Activated T-helper 9 cell treated with anti-CD3 and anti-CD28 coated beads, Interleukin-2, amount 50 U/mL, for 16 hours (primary cell): ENCODE results near the gene LPP.

Experiments
- DNase-seq: peaks from one replicate; pipeline ENCODE4 v3.0.0-alpha.2; 2020; ENCODE audit warnings: low read depth

LPP gene

DNA sequence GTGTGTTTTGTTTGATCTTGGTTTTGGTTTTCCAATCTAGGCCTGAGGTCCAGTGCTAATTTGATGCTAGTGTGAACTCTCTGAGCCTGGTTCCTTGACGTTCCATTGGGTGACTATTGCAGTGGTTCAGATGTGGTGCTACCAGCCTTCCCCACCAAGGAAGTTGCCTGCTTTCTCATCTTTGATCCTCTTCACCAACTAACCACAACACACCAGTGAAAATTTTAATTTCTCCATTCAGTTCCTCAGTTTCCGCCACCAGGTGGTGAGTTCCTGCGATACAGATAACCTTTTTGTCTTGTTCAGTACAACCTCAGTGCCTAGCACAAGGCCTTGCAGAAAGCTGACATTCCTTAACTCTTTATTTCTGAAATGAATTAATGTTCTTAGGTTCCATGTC is 680.4 kb downstream of the LPP start:
- no peak for DNase-seq

DNA sequence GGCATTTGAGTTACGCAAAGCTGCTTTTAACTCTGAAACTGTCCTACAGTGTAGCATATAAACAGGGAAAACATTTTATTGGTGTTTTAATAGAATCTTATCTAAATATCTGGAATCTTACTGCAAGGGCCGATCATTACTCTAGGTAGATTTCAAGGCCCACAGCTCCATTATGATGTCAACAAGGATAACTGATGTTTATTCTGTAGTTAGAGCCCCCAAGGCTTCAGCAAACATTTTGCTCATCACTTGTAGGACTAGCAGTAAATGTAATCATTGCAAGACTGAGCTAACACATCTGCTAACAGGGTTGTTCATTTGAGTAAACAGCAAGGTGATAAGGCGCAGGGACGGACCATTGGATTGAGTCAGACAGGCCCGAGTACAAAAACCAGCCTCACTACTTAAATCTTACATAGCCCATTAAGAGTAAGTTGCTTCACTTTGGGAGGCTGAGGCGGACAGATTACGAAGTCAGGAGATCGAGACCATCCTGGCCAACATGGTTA is 685.3 kb downstream of the LPP start:
- DNase-seq, result no peak

DNA sequence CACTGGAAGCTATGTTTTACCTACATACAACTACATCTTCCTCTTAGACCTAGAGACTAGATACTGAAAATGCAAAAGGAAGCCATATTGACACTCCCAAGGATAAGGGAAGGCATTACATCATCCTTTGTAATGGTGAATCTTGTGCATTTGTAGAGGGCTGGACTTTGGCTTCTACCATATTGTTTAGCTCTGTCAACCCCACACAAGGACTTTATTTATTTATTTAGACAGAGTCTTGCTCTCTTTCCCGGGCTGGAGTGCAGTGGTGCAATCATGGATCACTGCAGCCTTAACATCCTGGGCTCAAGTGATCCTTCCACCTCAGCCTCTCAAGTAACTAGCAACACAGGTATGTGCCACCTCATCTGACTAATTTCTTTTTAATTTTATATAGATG is 686.3 kb downstream of the LPP start:
- no peak for DNase-seq

DNA sequence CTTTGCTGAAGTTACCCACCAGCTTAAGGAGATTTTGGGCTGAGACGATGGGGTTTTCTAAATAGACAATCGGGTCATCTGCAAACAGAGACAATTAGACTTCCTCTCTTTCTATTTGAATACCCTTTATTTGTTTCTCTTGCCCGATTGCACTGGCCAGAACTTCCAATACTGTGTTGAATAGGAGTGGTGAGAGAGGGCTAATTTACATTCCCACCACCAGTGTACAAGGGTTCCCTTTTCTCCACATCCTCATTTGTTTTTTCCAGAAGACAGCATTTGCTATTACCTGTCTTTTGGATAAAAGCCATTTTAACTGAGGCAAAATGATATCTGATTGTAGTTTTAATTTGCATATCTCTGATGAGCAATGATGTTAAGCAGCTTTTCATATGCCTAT is 687.9 kb downstream of the LPP start:
- no peak for DNase-seq

DNA sequence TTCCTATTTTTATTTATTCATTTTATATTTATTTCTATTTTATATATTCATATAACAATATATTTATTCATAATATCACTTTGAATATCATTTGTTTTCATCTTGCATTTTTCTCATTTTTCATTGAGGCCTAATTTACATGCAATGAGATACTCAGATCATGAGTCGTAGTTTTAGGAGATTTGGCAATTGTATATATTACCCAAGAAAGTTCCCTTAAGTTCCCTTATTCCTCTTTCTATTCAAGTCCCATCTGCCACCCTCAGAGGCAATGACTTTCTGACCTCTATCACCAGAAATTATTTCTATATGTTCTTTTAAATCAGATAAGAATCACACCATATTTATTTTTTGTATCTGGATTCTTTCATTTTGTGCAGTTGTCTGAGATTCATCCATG is 688.7 kb downstream of the LPP start:
- DNase-seq, result no peak

DNA sequence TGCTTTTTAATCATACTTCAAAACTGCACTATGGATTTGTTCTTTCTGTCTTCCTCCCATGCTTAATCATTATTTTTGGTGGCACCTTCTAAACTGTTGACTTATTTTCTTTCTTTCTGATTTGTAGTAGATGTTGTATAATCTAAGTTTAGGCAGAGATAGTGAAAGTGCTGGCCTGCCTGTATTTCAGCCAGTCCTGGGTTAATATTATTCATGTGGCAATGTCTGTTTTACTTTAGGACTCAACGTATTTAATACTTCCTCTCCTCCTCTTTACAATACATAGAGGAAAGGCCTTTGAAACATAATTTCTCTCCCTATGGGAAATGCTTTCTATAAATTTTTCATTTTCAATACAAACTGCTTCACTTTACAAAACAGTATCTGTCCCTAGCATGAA is 690.1 kb downstream of the LPP start:
- no peak for DNase-seq

DNA sequence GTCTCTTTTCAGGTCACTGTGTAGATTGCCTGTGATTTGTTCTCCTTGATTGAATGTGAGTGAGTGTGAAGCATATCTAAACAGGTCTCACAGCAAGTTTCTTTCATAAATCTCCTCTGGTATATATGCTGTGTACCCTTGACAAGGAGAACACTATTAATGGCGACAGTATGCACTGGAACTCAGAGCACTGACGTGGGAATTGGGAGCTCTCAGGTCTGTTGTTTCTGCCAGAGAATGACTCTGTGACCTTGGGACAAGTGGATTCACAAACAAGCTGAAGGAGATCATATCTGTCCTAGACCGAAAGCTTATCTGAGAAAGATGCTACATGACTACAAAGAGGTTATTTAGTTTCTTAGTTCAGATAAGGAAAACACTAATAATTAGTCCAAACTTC is 691.6 kb downstream of the LPP start:
- DNase-seq, result no peak

DNA sequence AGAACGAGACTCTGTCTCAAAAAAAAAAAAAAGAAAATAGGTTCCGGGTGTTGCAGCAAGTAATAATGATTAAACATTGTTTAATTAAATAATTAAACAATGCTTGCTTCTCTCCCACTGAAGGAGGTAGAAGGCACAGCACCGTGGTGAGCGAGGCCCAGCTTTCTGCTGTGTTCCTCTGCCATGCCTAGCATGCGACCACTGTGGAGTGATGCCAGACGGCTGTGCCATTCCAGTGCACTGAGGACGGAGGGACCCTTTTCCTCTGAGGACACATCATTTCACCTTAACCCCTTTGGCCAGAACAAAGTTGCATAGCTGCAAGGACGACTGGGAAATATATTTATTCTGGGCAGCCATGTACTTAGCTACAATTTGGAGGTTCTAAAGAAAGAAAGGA is 695.0 kb downstream of the LPP start:
- DNase-seq, result no peak

DNA sequence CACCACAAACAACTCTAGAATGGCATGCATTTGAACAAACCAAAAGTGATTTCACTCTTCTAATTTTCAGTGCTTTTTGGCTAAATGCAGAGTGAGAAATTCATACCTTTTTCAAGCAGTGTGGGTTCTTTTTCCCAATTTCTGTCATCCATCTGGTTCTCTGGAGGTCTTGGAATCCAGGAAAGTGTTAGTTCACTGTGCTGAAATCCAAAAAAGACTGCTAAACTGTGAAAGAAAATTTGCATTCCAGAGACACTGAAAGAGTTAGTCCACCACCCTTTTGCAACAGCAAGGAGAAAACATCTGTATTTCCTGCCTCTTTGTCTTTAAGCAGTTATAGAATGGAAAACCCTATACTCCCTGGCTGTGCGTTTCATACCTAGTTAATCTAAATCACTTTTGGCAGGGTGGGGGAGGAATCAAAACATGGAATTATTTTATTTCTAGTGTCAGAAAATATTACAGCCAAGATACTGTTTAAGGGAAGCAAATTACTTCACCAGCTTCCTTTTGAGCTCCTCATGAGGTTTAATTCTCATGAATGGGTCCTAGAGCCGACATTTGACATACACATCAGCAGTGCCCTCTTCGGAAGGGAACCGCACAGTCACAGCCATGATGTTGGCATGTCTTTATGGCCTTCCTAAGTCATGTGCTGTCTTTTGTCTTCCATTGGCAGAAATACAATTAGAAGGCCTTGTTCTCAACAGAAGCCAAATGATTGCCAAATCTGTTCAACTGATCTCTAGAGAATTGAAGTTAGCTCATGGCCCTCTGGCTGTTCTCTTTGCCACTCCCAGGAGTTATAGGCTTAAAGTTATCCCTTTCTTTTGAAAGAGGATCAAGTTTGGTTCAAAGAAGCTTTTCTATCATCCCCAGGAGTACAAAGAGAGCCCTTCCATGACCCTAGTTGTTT is 700.2 kb downstream of the LPP start:
- DNase-seq, result no peak

DNA sequence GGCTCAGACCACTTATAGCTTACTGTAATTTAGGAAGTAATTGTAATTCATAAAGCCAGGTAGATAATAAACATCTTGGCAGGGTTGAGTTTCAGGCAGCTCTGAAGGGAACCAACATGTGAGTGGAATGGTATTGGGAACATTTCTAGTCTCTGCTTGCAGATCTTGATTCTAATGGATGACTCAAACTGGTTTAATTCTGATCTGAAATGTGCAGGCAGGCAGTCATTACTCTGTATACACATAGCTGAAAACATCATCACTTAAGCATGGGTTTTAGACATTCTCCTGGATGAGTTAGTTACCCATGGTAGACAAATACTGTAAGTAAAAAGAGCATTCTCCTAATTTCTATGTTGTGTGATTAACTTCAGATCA is 700.8 kb downstream of the LPP start:
- no peak for DNase-seq

DNA sequence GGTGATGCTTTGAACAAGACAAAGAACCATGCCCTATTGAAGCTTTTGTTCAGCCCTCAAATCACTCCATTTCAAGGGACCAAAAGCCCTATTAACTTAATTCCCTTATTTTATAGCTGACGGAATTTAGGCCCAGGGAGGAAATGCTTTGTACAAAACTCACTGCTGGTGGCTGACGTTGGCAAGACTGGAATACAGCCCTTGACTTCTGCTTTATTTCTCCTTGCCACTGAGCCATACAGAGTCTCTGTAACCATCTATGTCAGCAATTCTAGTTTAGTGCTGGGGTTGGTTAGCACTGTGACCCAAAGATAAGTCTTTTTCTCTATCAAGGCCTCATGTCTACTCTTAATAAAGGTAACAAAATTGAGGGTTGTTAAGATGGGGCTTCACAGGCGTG is 701.7 kb downstream of the LPP start:
- no peak for DNase-seq

DNA sequence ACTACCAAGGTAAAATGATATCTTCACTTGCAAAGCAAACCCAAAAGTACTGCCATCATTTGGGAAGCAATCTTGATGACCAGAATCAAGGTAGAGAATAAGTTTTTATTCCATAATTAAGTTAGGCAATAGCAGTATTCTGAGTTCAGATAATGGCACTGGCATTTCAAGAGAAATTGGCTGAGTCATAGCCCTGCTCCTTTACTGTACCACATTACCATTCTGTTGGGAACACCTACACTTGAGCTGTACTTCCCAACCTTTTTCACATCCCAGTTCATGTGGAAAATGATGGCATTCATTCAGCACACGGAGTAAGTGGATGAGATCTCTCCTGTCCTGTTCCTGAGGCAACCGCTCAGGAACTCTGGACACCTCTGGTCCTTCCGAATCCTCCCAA is 706.2 kb downstream of the LPP start:
- no peak for DNase-seq

DNA sequence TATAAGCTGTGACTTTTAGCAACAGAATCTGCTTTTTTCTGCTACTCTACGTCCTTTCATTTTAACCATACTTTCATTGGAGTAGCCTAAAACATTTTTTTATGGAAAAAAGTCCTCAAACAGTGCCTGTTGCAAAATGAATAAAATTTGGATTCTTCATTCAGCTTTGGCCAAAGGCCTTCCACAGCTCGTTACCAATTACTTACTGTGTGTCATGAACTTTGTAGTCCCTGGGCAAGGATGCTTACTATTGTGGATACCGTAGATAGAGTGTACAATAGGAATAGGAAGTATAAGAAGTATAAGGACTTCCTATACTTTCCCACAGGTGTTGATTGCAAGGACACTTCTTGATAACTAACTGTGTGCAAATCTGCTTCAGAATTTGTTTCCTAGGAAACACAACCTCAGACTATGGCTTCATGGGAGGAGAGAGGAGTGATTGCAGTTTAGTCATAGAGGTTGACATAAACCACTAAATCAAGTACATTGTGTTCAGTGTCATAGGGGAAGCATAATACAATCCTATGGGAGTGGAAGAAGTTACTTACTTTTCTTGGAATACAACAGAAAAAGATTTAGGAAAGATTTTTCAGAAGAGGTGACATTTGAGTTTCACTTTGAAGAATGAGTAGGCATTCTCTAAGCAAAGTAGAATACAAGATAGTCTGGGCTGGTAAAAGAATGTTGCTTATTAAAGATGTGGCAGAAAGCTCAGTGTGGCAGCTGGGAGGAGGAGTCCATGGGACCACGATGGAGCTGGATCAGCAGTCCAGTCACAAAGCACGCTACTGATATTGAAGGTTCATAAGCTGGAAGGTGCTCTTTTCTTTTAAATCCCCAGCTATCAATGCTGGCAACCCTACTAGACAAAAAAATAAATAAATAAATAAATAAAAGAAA is 708.1 kb downstream of the LPP start:
- no peak for DNase-seq

DNA sequence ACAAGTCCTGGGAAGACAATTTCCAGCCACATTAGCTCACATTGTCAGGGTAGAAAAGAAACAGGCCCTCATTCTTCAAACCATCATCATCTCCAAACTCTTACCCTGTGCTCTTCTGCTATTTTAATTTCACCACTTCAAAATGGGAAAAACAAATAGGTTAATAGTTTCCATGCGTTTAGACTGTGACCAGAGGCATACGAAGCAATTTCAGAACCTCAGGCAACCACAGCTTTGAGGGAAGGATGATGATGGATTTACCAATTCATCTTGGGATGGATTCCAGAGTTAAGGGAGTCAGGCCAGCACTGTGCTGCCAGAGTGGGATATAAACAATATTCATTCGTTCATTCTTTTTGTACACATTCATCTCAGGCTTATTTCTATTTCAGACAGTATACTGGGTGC is 710.0 kb downstream of the LPP start:
- DNase-seq, result no peak

DNA sequence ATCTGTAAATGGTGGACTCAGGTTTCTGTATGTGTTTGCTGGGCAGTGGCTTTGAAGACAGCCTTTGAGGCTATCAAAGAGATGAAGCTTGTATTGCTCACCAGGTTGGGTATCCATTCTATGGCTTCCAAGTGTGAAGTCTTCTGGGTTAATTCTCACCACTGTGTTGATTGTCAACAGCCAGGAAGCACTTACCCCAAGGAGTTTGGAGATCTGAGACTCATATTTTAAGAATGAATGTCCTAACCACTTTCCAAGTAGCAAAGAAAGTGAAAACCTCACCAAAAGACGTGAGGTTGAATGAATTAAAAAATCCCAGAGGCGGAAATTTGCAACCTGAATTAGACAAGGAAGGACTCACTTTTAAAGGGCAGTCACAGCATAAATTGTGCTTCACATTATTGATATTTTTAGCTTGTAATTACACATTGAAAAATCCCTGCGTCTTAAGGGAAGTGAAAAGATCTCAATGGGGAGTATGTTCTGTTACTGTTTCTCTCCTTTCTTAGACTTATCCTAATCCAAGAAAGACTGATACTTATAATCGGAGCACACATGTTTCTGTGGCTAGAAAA is 713.8 kb downstream of the LPP start:
- no peak for DNase-seq

DNA sequence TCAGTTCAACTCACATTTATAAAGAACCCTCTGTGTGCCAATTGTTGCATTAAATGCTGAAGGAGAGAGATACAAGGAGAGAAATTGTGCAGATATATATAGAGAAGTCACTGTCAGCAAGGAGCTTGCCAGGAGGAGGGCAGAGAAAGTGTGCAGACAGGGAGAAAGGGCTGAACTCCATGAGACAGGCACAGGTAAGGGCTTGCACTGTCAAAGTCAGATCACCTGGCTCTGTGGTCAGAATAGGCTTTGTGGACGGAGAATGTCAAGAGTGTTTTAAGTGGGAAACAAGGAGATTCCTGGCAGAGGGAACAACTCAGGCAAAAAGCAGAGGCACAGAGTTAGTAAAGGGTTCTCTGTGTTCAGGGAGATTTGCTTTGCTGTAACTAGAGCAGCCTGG is 714.8 kb downstream of the LPP start:
- no peak for DNase-seq

DNA sequence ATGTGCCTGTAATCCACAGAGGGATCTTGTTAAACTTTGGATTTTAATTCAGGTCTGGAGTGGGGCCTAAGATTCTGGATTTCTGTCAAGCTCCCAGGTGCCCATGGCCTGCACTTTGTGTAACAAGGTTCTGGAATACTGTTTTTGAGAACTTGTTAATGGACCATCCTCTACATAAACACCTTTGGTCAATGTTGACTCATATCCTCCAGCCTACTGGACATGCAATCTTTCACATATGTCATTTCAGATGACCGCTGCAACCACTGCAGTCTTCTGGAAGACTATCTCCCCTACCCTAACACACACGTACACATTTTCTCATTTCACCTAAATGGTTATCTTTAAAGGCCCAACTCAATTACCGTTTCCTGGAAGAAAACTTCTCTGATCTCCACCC is 715.7 kb downstream of the LPP start:
- DNase-seq, result no peak

DNA sequence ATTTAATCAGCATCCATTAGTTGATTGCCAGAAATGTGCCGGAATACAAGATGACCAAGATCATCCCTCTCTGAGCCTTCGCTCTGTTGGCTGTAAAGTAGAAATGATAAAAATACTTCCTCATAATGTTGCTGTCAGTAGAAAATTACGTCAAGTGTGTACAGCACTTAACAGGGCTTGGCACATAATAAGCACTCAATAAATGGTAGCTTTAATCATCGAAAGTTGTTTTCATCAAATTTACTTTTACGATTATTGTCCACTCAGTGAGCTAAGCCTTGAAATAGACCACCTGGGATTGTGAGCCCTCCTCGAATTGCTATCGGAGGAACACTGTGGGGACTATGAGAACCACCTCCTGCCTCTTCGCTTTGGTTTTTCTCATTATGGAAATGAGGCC is 716.5 kb downstream of the LPP start:
- DNase-seq, result no peak

DNA sequence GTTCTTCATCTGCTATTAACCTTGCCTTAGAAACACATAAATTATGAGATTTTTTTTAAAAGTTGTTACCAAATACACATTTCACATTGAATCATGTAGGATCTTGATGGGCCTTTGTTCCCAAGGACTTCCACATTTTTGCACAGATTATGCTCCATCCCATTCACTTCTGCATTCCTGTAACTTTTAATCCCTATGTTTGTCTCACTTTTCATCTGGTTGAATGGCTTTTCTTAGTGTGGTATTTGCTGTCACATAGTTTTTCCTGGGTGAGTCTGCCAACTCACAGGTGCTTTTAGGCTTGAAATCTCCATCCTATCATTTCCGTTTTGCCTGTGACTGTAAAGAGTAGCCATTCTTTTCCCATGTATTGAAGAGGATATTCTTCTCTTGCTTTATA is 720.6 kb downstream of the LPP start:
- no peak for DNase-seq

DNA sequence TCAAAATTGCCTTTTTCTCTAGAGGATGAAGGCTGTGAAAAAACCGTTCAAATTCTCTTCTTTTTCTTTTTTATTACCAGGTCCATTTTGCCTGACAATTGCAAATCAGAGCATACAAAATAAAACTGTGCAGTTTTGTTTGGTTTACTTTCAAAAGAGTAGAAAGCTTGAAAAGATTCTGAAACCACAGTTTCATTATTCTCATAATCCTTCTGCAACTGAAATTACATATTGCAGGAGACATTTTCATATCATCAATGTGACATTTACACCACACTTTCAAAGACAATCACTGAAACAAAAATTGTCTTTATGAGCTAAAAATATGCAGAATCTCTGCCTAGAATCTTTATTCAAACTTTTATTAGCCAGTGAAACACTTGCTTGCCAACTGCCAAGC is 721.5 kb downstream of the LPP start:
- no peak for DNase-seq

DNA sequence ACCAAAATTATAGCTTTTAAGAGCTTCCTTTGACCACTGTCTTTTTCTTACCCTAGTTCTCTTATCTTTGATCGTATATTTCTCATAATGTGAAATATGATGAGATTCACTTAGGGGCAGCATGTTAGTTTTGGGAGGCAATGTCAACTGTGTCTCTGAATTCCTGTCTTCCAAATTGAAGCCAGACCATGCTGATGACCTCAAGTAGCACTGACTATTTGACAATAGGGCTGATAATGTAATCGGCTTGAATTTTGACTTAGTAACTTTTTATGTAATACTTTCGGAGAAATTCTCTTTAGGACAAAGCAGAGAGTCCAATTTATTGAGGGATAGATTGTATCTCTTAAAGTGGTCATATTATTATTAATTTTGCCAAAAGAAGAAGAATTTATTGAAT is 722.4 kb downstream of the LPP start:
- DNase-seq, result no peak

DNA sequence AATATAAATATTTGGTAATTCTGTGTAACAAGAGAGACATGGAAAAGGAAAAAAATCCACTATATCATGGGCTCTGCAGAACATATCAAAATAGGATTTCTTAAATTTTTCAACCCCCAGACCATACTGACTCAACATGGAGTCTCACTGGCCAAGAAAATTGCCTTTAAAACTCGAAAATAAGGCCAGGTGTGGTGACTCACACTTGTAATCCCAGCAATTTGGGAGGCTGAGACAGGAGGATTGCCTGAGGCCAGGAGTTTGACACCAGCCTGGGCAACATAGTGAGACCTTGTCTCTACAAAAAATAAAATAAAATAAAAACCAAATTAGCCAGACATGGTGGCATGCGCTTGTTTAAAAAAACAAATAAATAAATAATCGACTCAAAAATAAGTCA is 723.4 kb downstream of the LPP start:
- DNase-seq, result no peak

DNA sequence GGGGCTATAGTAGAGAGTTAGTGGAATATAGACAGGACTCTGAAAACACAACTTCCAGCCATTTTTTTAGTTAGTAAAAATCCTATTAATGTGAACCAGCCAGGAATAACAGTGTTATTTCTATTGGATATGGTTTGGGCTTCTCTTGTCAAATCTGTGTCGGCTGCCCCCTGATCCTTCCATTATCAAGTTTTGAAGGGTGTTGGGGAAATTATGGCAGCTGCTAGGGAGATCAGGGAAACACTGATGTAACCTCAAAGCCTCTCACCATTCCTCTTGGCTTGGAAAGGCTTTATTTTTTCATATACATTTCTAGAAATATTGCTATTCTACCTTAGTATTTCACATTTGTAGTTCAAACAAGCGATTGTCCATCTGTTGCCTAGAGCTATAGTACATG is 724.1 kb downstream of the LPP start:
- no peak for DNase-seq
